IPS DF 4.7 (cell line): ENCODE data around the gene BZW2.
"Not testable (repeated sequence)": the region's sequence is repeated elsewhere in the genome, so short reads cannot be mapped to it uniquely, and the experiment has no call there.

ENCODE experiments used
- DNase-seq: peaks from one replicate; pipeline ENCODE4 v3.0.0-alpha.2; 2013; ENCODE audit warnings: low spot score; ENCODE audit errors: extremely low read depth

Gene BZW2

DNA sequence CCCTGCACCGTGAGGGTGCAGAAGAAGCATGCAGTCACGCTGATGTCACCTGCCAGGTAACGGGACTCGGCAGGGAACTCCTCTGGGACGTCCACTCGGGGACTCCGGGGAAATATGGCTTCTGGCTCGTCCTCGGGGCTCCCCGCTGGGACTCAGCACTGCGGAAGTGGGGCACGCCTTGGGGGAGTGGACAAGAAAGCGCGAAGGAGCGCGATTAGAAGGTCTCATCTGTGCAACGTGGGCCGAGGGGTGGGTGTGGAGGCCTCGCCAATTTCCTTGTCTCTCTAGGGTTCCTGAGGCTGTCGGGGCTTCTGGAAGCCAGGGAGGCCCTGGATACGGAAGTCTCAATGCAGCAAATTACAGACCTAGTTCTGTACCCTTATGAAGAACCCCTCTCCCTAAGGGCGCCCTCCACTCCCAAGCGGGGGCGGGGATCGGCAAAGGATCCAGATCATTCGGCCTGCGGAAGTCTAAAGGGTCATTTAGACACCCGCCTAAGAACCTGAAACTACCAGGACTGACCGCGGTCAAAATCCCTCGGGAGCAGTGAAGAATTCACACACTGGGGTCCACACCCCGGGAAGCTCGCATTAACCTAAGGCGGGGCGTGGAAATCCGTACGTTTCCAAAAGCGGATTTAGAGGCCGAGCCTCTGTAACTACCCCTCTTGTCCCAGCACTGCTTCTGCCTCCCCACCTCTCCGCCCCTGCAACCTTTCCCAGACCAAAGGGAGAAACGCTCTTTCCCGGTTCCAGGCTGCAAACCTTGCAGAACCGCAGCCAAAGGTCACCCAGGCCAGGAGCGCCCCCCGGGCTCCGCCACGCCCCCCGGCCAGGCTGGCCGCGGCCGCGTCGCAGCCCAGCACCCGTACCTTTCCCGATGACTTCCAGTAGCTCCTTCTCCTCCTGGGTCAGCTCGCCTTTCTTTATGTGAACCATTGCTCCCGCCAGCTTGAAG is 1.1 kb upstream of the BZW2 start:
- no peak for DNase-seq

DNA sequence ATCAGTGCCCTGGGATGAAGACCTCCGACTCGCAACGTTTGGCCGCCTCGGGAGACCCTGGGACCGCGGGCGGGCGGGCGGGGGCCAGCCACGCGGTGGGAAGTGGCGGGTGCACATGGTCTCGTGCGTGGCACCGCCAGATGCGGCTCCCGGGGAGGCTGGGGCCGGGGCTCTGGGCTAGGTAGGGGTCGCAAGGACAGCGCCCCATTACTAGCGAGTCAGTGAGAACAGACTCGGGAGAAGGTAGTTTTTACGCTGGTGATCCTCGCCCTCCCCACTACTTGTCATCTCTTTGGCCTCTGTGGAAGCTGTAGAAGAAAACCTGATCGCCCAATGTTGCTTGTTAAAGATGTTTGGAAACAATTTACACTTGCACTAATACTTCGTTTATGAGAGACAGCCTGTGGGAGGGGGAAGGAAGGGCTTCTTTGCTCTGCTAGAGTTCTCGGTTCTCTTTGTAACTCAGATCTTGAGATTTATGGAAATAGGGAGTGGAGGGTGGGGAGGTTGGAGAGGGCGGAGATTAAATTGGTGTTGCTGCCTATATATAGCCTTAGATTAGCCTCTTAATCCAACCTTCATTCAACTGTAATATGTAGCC is 591 bp downstream of the BZW2 start:
- no peak for DNase-seq

DNA sequence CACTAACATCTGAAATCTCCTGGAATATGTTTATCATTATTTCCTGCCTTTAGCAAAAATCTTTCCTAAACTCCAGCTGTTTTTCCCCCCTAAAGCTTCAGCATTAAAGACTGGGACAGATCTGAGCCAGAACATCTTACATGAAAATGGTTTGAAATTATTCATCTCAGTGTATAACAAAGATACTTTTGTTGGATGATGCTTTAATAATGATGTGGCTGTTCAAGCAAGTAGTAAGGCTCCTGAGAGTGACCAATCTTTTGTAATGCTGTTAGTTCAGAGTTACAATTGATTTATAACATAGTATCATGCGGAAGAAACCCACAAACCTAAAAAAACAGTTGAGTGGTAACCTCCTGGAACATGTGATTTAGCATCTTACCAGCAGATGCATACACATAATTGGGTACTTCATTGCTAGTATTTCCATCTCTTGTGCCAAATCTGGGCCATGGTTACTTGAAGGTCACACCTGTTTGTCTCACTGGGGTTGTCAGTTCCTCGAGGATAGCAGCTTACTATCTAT is 1.5 kb downstream of the BZW2 start:
- no peak for DNase-seq

DNA sequence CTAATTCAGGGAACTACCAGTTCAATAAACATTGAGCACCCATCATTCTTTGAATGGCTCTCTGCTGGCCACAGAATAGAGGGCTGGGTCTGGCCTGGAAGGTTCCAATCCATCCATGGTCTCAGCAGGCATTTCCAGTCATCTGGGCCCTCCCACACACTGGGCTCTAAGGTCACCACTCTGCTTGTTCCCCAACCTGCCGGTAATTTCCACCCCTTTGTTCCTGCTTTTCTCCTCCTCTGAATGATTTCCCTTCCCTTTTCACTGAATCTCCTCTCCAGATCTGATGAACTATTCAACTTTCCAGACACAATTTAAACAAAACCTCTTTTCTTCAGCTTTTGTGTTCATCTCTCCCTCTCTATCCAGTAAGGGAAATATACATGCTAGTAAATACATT is 2.6 kb downstream of the BZW2 start:
- no peak for DNase-seq

DNA sequence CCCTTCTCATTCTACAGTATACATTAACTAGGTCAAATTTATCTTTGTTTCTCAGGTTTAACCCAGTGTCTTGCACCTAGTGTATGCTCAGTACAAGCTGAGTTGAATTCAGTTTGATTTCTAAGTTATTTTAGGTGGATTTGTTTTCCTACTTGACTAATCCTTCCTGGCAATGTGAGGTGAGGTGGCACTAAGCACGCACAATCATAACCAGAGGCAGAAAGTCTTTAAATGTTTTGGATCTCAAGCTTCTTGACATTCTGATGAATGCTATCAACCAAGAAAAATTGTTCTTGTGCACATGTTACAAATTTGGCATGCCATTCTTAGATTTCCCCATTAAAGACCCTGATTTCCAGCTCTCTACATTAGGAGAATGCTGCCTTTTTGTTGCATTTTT is 3.2 kb downstream of the BZW2 start:
- DNase-seq, result no peak

DNA sequence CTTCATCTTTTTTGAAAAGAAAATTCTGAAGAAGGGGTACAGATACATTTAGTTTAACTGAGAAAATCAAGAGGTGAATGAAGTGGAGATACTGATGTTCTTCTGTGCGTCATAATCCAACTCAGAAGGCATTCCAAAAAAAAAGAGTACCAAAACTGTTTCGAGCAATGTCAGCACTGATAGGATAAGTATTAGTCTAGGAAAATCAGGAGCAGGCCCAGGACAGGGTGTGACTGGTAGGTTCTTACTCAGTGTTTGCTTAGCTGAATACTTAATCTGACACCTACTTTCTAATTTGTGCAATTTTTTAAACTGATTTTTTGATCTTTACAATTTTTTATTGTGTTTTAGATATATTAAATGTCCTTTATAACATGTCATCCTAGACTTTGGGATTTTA is 4.3 kb downstream of the BZW2 start:
- DNase-seq, result no peak

DNA sequence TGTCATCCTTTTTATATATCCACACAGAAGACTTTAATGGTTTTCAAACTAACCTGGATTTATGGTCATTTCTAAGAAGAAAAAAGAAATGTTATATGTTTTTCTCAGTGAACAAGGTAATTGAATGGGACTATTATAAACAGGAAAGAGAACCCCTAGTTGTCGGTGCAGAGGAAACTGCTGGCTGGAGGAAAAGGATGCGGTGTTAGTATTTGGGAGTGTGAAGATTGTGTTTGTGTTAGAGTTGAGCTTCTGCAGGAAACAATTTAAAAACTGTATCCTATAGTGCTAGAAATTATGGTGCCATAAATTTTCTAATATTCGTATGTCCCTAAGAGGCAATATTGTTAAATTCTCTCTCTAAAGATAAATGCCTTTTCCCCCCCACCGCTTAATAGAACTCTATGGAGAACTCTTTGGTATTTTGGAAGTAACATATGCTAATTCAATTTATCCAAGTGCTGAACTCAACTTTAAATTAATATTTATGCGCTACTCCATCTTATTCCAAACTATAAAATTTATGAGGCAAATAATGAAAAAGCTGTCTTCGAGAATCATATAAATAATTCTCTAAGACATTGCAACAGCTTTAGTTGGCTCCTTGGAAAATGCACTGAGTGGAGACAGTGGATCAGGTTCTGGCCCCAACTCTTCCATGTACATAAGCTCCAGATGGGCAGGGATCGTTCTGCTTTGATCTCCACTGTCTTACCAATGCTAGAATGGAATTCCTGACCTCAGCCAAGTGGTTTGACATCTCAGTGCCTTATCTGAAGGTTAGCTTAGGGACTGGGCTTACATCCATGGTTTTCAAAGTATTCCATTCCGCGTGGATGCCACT is 5.6 kb downstream of the BZW2 start:
- DNase-seq, result no peak

DNA sequence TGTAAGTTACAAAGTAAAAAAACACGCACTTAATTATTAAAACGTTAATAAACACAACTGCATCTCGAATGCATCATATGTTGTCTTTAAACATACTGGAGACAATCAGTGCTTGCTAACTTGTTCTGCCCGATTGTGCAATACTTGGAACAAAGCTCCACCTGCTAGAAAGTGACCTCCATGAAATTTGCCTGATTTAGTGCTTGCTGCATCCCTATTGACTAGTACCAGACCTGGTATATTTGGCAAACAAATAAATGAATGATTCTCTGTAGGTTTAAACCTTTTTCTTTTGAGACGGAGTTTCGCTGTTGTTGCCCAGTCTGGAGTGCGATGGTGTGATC is 6.2 kb downstream of the BZW2 start:
- DNase-seq, result no peak

DNA sequence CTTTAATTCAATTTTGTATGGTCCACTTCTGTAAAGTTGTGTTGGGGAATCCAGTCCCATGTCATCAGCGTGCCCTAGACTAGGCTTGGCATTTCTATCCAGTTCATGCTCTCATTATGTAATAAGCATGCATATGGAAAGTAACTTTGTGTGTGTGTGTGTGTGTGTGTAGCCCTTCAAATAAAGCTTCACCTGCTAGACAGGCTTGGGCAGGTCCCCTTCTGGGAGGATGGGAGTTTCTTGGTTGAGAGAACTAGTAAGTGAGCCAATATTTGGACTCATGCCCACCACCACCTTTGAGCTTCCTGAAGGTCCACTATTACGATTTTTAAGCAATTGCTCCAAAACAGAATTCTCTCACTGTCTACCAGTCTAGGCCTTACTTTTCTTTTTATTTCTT is 6.9 kb downstream of the BZW2 start:
- DNase-seq, result no peak

DNA sequence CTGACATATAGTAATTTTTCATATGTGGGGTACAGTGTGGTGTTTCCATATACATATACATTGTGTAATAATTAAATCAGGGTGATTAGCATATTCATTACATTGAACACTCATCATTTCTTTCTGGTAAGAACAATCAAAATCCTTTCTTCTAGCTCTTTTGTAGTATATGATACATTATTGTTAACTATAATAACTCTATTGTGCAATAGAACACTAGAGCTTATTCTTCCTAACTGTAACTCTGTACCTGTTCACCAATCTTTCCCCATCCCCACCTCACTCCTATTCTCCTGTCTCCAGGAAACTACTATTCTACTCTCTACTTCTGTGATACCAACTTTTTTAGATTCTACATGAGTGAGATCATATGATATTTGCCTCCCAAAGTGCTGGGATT is 9.4 kb downstream of the BZW2 start:
- DNase-seq, result no peak

DNA sequence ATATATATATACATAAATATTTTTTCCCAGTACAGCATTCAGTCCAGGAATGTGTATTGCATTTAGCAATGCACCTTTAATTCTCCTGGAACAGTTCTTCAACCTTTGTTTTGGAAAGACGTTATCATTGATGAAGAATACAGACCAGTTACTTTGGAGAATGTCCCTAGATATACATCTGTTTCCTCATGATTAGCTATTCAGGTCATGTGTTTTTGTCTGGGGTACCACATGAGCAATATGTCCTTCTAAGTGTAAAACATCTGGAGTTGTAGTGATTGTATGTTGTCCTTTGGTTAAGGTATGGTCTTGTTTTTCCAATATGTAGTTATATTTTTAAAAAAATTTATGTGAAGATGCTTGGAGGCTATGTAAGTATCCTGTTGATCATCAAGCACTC is 10.2 kb downstream of the BZW2 start:
- no peak for DNase-seq

DNA sequence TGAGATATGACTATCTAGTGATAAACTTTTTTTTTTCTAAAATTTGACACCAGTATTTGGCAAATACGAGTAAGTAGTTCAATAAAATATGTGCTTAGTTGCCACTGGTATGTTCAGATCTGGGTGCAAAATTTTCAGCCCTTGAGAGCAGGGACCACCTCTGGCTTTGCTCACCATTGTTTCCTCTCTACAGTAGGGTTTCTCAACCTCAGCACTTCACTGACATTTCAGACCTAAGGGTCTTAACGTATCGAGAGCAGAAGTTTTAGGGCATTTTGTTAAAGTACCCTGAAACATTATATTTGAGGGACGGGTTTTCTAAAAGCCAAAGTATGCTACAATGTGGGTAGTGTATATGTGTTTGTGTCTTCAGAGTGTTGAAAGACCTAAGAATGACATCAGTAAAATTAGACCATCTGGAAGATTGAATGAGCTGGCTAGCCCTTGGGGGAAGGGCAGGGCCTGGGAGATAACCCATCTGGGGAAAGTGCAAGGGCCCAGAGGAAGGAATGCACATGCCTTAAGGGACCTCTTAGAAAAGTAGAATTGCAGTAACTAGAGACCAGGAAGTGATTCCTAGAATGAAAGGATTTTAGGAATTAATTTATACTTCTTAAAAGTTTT is 11.8 kb downstream of the BZW2 start:
- DNase-seq, result no peak

DNA sequence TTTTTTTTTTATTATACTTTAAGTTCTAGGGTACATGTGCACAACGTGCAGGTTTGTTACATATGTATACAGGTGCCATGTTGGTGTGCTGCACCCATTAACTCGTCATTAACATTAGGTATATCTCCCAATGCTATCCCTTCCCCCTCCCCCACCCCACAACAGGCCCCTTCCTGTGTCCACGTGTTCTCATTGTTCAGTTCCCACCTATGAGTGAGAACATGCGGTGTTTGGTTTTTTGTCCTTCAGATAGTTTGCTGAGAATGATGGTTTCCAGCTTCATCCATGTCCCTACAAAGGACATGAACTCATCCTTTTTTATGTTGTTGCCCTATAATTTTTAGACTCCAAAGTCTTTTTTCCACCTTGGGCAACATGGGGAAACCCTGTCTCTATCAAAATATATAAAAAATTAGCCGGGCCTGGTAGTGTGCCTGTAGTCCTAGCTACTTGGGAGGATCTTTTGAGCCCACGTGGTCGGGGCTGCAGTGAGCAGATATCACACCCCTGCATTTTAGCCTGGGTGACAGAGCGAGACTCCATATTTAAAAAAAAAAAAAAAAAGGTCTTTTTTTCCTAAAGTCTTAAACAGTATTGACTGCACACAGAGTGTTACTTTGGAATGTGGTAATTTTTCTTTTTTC is 14.0 kb downstream of the BZW2 start:
- DNase-seq, result not testable (repeated sequence)

DNA sequence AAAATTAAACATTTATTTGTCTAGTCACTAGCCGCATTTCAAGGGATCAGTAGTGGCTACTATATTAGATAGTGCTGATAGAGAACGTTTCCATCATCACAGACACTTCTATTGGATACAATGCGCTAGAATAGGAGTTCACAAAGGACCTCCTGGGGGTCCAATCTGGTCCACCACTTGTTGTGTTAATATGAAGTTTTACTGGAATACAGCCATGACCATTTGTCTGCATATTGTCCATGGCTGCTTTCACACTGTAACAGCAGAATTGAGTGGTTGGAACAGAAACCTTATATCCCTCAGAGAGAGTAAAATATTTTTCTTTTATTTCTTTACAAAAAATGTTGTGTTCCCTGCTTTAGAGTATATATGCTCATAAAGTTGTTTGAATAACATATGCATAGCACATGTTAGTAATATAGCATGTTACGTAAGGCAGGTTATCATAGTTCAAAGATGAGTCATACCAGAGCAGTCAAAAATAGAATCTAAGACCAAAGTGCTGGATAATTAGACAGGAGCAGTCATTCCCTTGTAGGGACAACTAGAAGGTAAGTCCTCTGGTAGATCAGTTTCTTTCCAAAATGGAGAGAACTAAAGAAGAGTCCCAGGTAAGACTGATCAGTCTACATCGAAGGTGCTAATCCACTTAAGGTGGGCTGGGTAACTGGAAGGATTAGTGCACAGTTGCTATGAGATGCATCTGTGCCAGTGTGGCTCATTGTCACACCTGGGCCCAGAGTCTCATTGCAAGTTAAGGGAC is 14.9 kb downstream of the BZW2 start:
- DNase-seq, result no peak

DNA sequence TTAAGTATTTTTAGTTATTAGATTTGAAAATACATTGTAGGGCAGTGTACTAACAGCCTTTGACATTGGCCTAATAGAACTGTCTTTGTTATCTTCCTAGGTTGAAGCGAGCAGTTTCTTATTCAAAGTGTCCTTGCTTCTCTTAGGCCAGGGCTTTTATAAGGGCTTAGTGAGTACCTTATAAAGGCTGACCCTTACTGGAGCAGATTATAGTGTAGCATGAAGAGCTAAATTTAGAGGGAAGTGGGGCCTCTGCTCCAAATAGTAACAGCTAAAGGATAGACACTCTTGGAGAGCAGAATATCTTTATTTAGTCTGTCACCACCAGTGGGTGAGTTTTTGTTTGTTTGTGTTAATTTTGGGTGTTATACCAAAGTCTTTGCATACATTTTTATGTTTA is 15.9 kb downstream of the BZW2 start:
- DNase-seq, result no peak

DNA sequence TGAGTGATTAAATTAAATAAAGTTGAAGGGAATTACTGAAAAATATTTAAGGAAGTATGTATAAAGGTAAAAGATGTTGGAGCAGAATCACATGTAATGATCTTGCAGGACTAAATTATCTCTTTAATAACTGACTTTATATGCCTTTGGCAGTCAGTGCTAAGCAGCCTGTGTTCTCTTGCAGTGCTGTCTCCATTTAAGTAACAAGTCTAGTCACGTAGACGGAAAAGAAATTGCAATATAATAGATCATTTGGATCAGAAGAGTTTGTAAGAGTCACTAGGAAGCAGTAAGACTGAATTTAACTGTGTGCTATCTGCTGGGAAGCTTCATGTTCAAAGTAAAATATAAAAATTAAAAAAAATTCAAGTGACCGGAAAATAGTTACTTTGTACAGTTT is 21.4 kb downstream of the BZW2 start:
- DNase-seq, result no peak

DNA sequence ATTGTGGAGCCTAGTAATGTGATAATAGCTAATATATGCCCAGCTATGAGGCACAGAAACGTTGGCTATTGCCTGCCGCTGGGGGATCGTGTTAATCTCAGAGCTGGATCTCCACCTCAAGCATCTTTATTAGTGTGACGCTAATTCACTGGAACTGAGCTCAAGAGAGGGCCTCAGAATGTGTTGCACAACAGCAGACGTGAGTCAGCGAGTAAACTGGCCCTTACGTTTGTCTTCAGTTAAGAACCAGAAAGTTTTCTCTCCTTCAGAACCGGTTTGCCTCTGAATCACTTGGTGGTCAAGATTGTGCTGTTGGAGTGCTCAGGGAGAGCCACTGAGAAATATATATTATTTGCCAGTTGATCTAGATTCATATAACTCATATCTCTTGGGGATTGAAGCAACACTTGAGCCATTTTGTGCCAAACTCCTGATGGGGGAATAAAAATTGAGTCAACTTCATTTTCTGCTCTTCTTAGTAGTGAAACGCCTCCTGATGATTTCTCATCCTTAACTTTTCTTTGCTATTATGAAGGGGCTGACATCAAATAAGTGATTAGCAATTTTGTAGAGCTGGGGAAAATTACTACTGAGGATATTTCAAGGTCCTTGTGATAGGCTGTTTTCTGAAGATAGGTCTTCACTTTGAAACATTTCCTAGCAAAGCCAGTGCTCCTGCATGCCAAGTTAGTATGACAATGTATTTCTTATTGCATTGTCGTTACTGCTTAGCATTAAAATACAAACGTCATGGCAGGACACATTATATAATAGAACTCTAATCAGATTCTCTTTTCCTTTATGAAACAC is 22.3 kb downstream of the BZW2 start:
- DNase-seq, result no peak

DNA sequence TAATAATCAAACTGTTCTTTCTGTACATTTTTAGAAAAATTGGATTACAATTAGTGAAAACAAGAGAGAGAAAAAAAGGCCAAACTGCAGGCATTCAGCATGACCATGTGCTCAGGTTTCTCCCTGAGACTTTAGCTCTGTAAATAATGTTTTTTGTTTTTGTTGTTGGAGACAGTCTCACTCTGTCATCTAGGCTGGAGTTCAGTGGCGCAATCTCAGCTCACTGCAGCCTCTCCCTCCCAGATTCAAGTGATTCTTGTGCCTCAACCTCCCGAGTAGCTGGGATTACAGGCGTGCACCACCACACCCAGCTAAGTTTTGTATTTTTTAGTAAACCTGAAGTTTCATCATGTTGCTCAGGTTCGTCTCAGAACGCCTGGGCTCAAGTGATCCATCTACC is 23.0 kb downstream of the BZW2 start:
- DNase-seq, result no peak

DNA sequence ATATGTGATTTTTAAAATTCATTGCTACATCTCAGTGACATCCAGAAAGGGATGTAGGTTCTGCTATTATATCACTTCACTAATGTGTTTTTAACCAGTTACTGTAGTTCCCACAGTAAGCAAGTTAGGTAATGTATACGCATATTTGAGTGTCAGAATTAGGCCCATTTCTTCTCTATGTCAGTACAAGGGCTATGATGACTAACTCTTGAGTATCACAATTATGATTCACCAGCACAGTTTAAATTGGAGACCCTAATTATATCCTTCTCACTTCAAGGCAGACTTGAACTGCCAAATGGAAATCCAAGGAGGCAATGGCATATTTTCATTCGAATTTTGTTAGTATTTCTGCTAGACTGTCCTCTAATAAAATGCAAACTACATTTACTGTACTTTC is 23.6 kb downstream of the BZW2 start:
- no peak for DNase-seq
